Heart right ventricle (tissue), 16 donors: ENCODE results near the gene JCAD. TPM values are rescaled to one million over a fixed set of nuclear protein-coding genes. Genes with fewer than 3 reads are reported as not detected.
A peak's percentile ranks its signal among the peaks of the same experiment; 100 is the strongest.

Source experiments
- ATAC-seq, 8 donors: fragments of 200-7000 bp; cut with Tn5 transposase; one replicate each; pipeline ENCODE4 v1.9.1; 2020; ENCODE audit warnings: mild to moderate bottlenecking in 8 of 8, moderate library complexity in 8 of 8, moderate number of reproducible peaks in 1 of 8
- DNase-seq, 2 donors: peaks; one replicate each; pipeline ENCODE4 v3.0.0-alpha.2; 2020
- H3K27ac ChIP-seq, 10 donors: fragments of 200-600 bp; sonication (generic) in 2 of 10; one replicate each; pipeline versions ENCODE4 v1.5.0 to v1.8.0; 2020 to 2022; ENCODE audit warnings: mild to moderate bottlenecking in 3 of 10
- H3K27me3 ChIP-seq, 7 donors: fragments of 200-600 bp; one replicate each; pipeline ENCODE4 v1.8.0; 2021 to 2022; ENCODE audit warnings: mild to moderate bottlenecking in 2 of 7
- H3K36me3 ChIP-seq, 9 donors: fragments of 200-600 bp; sonication (generic) in 1 of 9; one replicate each; pipeline versions ENCODE4 v1.5.0 to v1.8.0; 2020 to 2022; ENCODE audit warnings: mild to moderate bottlenecking in 2 of 9
- H3K4me1 ChIP-seq, 9 donors: fragments of 200-600 bp; sonication (generic) in 1 of 9; one replicate each; pipeline versions ENCODE4 v1.5.0 to v1.8.0; 2020 to 2022; ENCODE audit warnings: mild to moderate bottlenecking in 4 of 9
- H3K4me3 ChIP-seq, 10 donors: fragments of 200-600 bp; sonication (generic) in 2 of 10; one replicate each; pipeline versions ENCODE4 v1.5.0 to v1.8.0; 2020 to 2022; ENCODE audit warnings: mild to moderate bottlenecking in 7 of 10, moderate library complexity in 2 of 10
- H3K9me3 ChIP-seq, 11 donors: fragments of 200-600 bp in 10 of 11; sonication (generic) in 2 of 11; one replicate each; pipeline versions ENCODE4 v1.5.0 to v1.8.0; 2013 to 2022; ENCODE audit warnings: mild to moderate bottlenecking in 2 of 11, control low read depth in 1 of 11, moderate library complexity in 1 of 11
- WGBS, 2 donors: extraction: QIAGEN DNeasy Blood & Tissue Kit; methylation state at CpG; one replicate each; pipeline ENCODE4 v1.1.7; 2013; ENCODE audit warnings: inconsistent platforms in 1 of 2; 5-methylcytosine and 5-hydroxymethylcytosine counted together
- intact Hi-C, 10 donors: fragments of 100-400 bp; cut with DNase I; formaldehyde crosslinking; loops; one replicate each; pipeline versions ENCODE4 v1.11.1 to v1.14.2; 2022
- polyA plus RNA-seq, 2 donors: library from polyadenylated mRNA; stranded (reverse); fragments of 200-250 nt; gene quantifications; one replicate each; pipeline ENCODE4 v1.2.3, GENCODE V29; 2013
- total RNA-seq, 10 donors: library from RNA; stranded (reverse); fragmentation: NEBNext Ultra II Directional in 3 of 10; extraction: Animal tissue kit (Norgen Biotek cat#: 25700) in 3 of 10; gene quantifications; one replicate each; pipeline versions ENCODE4 v1.2.1 to v1.2.4, GENCODE V29; 2021 to 2023
- TF ChIP-seq, protein P1 (sequence below), 9 donors: fragments of 200-600 bp; sonication (generic) in 2 of 9; IDR thresholded peaks; one replicate each; pipeline versions ENCODE4 v1.5.0 to v1.8.0; 2021 to 2022; ENCODE audit warnings: antibody characterized with exemption in 9 of 9, mild to moderate bottlenecking in 5 of 9, moderate library complexity in 1 of 9
- donor health status: Arrhythmogenic right ventricular cardiomyopathy.
- donor health status: ischemic (EF 13 %, LVEDD 7.1; RV severe dilation, severe dysfunction).
- donor health status: healthy with polysubstance abuse.
- donor health status: DM: no; HTN: yes; CAD: no.
- donor health status: DM: no; HTN: no; CAD: no.
- donor health status: ischemic (EF 25% LVEDD 6.9; RV normal size, moderate dysfunction).
- donor health status: ischemic (EF 25% LVEDD 5.7; RV mildly dilated, moderate dysfunction).
- donor health status: healthy.
- donor health status: DM: yes; HTN: yes; CAD: no.
- donor health status: Ischemic cardiomyopathy.
- donor health status: ischemic (EF 35%, LVEDD 5.7; RV mildly dilated, moderate dysfunction).
- donor health status: nonischemic (EF 11% LVEDD 7.7; RV severe dilation, severe dysfunction).
- donor health status: DM: yes; HTN: yes; CAD: no.
- donor health status: PGD.
- donor health status: ischemic (EF 29% LVEDD 5.4; RV normal size, mild dysfunction).
- donor health status: nonischemic (EF 23%, LVEDD 6.1; RV moderate dilation, normal function).

Gene JCAD
- total and polyA plus RNA-seq, 12 donors: 7.7 to 39.8 (median 19.7) TPM

DNA sequence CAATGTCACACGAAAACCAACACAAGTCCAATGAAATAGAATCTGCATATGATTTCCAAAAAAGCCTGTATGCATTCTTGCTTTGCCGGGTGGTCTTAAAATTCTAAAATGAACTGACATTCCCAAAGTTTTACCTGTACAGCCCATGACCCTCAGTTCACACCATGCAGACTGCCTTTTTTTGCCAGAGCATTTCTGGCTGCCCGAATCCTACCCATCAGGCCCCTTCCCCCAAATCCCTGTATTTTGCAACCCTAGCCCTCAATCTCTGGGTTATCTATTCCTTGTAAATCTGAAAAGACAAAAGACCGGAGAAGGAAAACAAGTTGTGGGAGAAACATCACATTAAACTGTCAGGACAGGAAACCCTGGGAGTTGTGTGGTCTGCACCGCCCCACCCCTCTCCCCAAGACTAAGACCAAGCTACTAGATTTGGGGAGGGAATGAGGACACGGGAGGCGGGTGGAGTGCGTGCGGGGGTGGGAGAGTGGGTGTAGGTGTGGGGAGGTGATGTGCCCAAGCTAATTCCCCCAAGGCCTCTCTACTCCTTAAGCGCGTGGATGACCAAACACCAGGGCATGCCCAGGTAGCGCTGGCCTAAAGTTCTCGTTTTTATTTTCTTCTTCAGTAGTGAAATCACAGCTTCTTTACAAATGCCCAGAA, 1.4 kb downstream of the JCAD start:
- H3K36me3 ChIP-seq: peaks cover 0 to 3% (median 0%) of the 10 kb centered on the region in 9 donors
- ATAC-seq (peak in 6 of 8 donors; percentile 18 to 53 (median 38)), DNase-seq (no peak)
- peaks cover 0 to 68% (median 37%) of the 10 kb centered on the region in 9 donors for H3K4me1 ChIP-seq
- WGBS, 2 donors: 53 to 68% methylated on average over 13 of the region's 13 CpGs
- peak overlapping the region; percentile 68 to 90 (median 82) for H3K4me3 ChIP-seq
- intact Hi-C loops: loop anchor here in 5 of 10 donors (5.0 to 10.0 kb wide), 2 partner anchors 127 to 129 kb away; no protein-coding TSS in a partner anchor
- no peaks in the 10 kb centered on the region for H3K9me3 ChIP-seq
- TF ChIP-seq, protein P1, sequence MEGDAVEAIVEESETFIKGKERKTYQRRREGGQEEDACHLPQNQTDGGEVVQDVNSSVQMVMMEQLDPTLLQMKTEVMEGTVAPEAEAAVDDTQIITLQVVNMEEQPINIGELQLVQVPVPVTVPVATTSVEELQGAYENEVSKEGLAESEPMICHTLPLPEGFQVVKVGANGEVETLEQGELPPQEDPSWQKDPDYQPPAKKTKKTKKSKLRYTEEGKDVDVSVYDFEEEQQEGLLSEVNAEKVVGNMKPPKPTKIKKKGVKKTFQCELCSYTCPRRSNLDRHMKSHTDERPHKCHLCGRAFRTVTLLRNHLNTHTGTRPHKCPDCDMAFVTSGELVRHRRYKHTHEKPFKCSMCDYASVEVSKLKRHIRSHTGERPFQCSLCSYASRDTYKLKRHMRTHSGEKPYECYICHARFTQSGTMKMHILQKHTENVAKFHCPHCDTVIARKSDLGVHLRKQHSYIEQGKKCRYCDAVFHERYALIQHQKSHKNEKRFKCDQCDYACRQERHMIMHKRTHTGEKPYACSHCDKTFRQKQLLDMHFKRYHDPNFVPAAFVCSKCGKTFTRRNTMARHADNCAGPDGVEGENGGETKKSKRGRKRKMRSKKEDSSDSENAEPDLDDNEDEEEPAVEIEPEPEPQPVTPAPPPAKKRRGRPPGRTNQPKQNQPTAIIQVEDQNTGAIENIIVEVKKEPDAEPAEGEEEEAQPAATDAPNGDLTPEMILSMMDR (IDR thresholded peaks at IDR 0.05): no peak
- peak overlapping the region; percentile 90 to 99 (median 95) for H3K27ac ChIP-seq
- H3K27me3 ChIP-seq: peaks cover 0 to 59% (median 6%) of the 10 kb centered on the region in 7 donors

DNA sequence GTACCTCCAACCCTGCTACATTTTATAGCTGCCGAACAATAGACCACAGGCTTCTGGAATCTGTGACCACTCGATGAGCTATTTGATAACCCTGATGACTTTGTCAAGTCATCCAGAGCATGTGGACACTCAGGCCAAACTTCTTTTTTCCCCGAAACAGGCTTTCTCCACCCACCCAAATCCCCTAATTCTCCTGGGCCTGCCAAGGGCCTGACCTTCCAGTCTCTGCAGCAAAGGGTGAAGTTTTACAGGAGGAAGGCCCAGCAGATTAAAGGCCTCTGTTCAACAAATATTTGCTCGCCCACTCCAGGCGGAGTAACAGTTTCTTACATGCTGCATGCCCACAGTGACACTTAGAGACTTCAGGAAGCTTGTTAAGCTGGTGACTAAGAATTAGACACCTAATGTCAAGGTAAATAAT, 2.0 kb downstream of the JCAD start:
- Histone ChIP-seq H3K27me3 (peaks cover 0 to 54% (median 4%) of the 10 kb centered on the region in 7 donors), H3K4me3 (peak overlapping the region; percentile 4 to 90 (median 82)), H3K4me1 (peaks cover 0 to 68% (median 31%) of the 10 kb centered on the region in 9 donors), H3K36me3 (peaks cover 0 to 8% (median 0%) of the 10 kb centered on the region in 9 donors), H3K27ac (peak overlapping the region; percentile 90 to 99 (median 95)), H3K9me3 (no peaks in the 10 kb centered on the region)
- DNase-seq (no peak), ATAC-seq (peak in 4 of 8 donors; percentile 3 to 13 (median 9))
- WGBS, 2 donors: 59 to 65% methylated on average over 5 of the region's 5 CpGs
- TF ChIP-seq, protein P1 (IDR thresholded peaks at IDR 0.05): no peak
- intact Hi-C loops: loop anchor here in 5 of 10 donors (5.0 to 10.0 kb wide), 2 partner anchors 127 to 130 kb away; no protein-coding TSS in a partner anchor

DNA sequence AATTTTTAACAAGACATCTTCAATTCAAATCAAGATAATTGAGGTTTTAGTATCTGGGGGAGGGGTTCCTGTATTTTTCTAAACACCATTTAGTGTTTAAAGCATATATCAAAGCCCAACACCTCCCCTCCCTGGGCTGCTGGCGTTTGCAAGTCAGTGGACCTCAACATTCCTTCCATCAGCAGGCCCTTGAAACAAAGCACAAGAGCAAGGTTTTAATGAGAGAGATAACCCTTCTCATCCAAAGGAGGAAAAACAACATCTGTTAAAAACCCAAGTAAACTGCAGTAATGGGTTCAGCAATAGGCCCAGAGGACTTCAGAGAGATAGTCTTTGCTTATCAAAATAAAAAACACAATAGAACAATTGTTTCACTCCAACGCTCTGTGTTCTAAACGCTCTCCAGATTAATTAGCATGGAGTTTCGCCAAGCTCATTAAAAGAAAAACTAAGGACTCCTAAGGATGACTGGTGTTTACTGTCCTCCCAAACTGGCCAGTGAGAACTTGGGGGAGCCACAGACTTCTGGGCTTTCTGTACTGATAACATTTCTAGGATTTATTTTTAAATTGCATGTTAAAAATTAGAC, 2.5 kb downstream of the JCAD start:
- Histone ChIP-seq H3K4me1 (peaks cover 0 to 68% (median 29%) of the 10 kb centered on the region in 9 donors), H3K27ac (peak overlapping the region; percentile 90 to 99 (median 95)), H3K4me3 (peak overlapping the region in 9 of 10 donors; percentile 16 to 90 (median 81)), H3K36me3 (peaks cover 0 to 14% (median 0%) of the 10 kb centered on the region in 9 donors), H3K9me3 (no peaks in the 10 kb centered on the region), H3K27me3 (peaks cover 0 to 54% (median 4%) of the 10 kb centered on the region in 7 donors)
- no peak for DNase-seq
- intact Hi-C loops: loop anchor here in 5 of 10 donors (5.0 to 10.0 kb wide), 2 partner anchors 128 to 130 kb away; no protein-coding TSS in a partner anchor
- WGBS, 2 donors: 58 to 60% methylated on average over 4 of the region's 4 CpGs
- TF ChIP-seq, protein P1 (IDR thresholded peaks at IDR 0.05): no peak
- peak in 1 of 8 donors; percentile 24 for ATAC-seq

DNA sequence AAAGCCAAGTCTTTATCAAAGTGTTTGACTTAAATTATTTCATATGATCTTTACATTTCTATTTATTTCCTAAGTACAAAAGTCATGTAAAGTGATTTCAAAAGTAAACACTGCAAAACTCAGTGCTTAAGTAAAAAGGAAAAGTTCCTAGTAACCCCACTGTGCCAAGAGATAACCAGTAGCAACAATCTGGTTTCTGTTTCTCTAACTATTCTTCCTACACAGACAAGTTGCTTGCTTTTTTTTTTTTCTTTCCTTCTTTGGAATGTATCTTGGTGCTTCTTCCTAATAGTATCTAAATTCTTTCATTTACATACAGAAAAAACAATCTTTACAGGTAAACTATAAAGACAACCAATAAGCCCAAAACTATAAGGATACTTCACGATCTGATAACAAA, 3.1 kb downstream of the JCAD start:
- Histone ChIP-seq H3K9me3 (no peaks in the 10 kb centered on the region), H3K4me3 (peak overlapping the region in 8 of 10 donors; percentile 16 to 89 (median 80)), H3K4me1 (peaks cover 0 to 69% (median 26%) of the 10 kb centered on the region in 9 donors), H3K27ac (peak overlapping the region; percentile 79 to 99 (median 95)), H3K36me3 (peaks cover 0 to 15% (median 0%) of the 10 kb centered on the region in 9 donors), H3K27me3 (peaks cover 0 to 48% (median 4%) of the 10 kb centered on the region in 7 donors)
- 57 to 60% methylated on average over 1 of the region's 1 CpG for WGBS, 2 donors
- intact Hi-C loops: loop anchor here in 5 of 10 donors (5.0 to 10.0 kb wide), 2 partner anchors 129 to 131 kb away; no protein-coding TSS in a partner anchor
- TF ChIP-seq, protein P1 (IDR thresholded peaks at IDR 0.05): no peak
- DNase-seq (no peak), ATAC-seq (no peak)
